AG04449 (cell line): ENCODE measurements around the gene FAM234B.

Source experiments
- CTCF ChIA-PET: fragments of 350-600 bp; formaldehyde crosslinking; extraction: SDS; loops from one replicate; lab custom pipeline; 2021; ENCODE audit warnings: antibody characterized with exemption; lab: Yijun Ruan, JAX
- POLR2A ChIA-PET: fragments of 400-600, 350-600 bp; formaldehyde crosslinking; extraction: SDS; loops from one replicate; lab custom pipeline; 2020; ENCODE audit warnings: antibody characterized with exemption, inconsistent platforms; lab: Yijun Ruan, JAX
- DNase-seq: peaks from one replicate; pipeline ENCODE4 v3.0.0-alpha.2; 2010; ENCODE audit warnings: low read depth, low spot score
- H3K4me3 ChIP-seq: 2 replicates; pipeline ENCODE4 v1.5.1; 2011; ENCODE audit warnings: low read depth, mild to moderate bottlenecking, control low read depth, low read length
- CTCF ChIP-seq: IDR thresholded peaks from one replicate; pipeline ENCODE4 v1.5.1; 2011; ENCODE audit warnings: mild to moderate bottlenecking, moderate library complexity, low read length, control low read depth, inconsistent platforms; ENCODE audit not compliant: insufficient read depth; ENCODE audit errors: missing control alignments

FAM234B gene

GRCh38 chr12:13044002-13044905 lies at the start of gene FAM234B:
FAM234B (plus strand) TSS chr12:13044381; CDS start chr12:13044404, 23 bp downstream.
- ChIA-PET POLR2A (interaction anchor here (0.7 kb wide), 1 partner anchor 152 kb away, joined by 3 read pairs; no protein-coding TSS in a partner anchor), CTCF (interaction anchor here (0.6 to 3.3 kb wide), 9 partner anchors 11 to 255 kb away, joined by 3 to 18 read pairs (median 3); no protein-coding TSS in a partner anchor)
- no peak for DNase-seq
- TF ChIP-seq CTCF = peak; percentile 16
- peak within 1 kb of the TSS; percentile 94 for H3K4me3 ChIP-seq

GRCh38 chr12:12995088-12995487 lies 49.1 kb upstream of the FAM234B start:
- ChIA-PET CTCF (interaction anchor here (0.7 to 7.3 kb wide), 4 partner anchors 10 to 217 kb away, joined by 3 to 43 read pairs (median 4); no protein-coding TSS in a partner anchor), POLR2A (interaction anchor here (1.2 kb wide), 1 partner anchor 217 kb away, joined by 3 read pairs; no protein-coding TSS in a partner anchor)
- TF ChIP-seq CTCF = no peak
- no peak for DNase-seq
- no peak overlapping the region for H3K4me3 ChIP-seq

- TF ChIP-seq CTCF = no peak
- no peak overlapping the region for H3K4me3 ChIP-seq
- POLR2A ChIA-PET = no interaction called here
- DNase-seq = no peak
- CTCF ChIA-PET = interaction anchor here (0.6 to 3.4 kb wide), 5 partner anchors 12 to 217 kb away, joined by 3 to 22 read pairs (median 5); no protein-coding TSS in a partner anchor
Observed at GRCh38 chr12:12996209-12996608, 48.0 kb upstream of the FAM234B start.

GRCh38 chr12:12997156-12997555 lies 47.0 kb upstream of the FAM234B start:
- no peak overlapping the region for H3K4me3 ChIP-seq
- ChIA-PET CTCF (interaction anchor here (0.9 to 3.4 kb wide), 8 partner anchors 11 to 216 kb away, joined by 3 to 22 read pairs (median 5); no protein-coding TSS in a partner anchor), POLR2A (no interaction called here)
- DNase-seq = no peak
- TF ChIP-seq CTCF = no peak

GRCh38 chr12:12997734-12998133 lies 46.4 kb upstream of the FAM234B start:
- no peak for TF ChIP-seq CTCF
- CTCF ChIA-PET = interaction anchor here (0.9 to 3.4 kb wide), 6 partner anchors 11 to 215 kb away, joined by 3 to 22 read pairs (median 6); no protein-coding TSS in a partner anchor
- H3K4me3 ChIP-seq = no peak overlapping the region
- POLR2A ChIA-PET = no interaction called here
- no peak for DNase-seq

GRCh38 chr12:12998248-12998647 lies 45.9 kb upstream of the FAM234B start:
- CTCF ChIA-PET = interaction anchor here (0.6 to 3.4 kb wide), 7 partner anchors 8 to 215 kb away, joined by 3 to 22 read pairs (median 5); no protein-coding TSS in a partner anchor
- H3K4me3 ChIP-seq = no peak overlapping the region
- no peak for TF ChIP-seq CTCF
- POLR2A ChIA-PET = no interaction called here
- DNase-seq = no peak
